Anterior cingulate cortex (tissue), 58 donors: ENCODE measurements around the gene HOXB7.

Source experiments
- DNase-seq, 58 donors: peaks; one replicate each; lab custom pipeline; 2025; lab: John Stamatoyannopoulos, UW

HOXB7 gene

DNA sequence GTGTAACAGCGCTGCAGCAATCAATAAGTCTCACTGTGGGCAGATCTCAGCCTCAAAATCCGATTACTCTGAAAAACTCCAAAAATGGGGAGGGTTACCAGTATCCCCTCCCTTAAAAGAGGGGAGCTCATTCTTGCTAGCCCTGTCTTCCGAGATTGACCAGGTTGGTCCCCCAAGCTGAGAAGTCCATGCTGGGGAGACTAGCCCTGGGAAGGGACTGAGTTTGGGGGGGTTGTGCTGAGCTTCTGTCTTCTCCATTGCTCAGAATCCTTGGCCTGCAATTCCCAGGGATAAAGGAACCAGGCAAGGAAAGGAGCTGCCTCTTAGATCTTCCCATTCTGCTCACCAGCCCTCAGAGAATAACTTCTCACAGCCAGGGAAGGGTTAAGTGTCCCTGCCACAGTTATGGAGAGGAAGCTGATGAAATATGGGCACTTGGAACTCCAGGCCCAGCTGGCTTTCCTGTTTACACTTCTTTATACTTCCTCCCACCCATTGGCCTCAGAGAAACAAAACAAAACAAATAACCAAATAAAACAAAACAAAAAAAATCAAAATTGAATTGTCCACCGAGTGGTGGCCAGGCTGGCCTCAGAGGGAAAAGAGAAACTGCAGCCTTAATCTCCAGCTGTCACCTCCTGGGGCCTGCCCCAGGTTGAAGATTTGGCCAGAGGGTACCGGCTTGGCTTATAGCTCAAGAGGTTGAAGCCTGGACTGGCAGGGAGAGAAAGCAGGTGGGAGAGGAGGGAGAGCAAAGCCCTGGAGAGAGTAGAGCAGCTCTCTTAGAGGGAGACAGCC is 23.3 kb downstream of the HOXB7 start:
- DNase-seq = no peak

DNA sequence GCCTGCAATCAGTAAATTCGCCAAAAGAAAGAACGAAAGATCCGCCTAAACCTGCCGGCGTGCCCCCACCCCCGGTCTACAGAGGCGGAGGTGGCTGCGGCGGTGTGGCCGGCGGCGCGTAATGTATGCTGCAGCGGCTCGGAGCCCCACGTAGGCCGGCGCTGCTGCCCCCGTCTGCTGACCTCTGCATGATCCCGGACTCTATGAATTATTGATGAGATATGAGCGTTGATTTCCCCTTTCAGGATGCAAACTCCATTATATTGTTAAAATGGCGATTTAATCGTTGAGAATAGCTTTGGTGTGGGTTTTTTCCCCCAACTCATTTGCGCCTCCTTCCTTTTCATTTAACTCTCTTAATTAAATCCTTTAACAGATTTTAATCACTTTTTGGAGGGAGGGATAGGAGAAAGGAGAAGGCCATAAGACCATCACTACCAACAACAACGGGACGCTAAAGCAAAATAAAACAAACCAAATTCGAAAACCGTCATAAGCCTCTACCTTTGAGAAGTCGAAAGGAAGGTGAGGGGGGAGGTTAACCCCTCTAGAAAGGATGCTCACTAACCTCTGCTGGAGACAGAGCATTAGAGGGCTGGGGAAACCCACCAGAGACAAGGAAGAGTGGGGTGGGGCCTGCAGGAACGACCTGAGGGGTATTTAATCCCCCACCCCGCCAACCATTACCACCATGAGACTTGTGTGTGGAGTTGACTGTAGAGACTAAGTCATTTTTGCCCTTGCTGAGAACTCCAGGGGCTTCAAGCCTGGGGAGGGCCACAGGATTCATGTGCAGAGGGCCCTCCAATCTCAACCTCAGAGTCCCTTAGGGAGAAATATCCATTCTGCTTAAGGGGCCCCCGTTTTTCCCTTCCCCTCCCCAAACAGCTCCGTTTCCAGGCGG is 24.2 kb downstream of the HOXB7 start:
- DNase-seq = no peak

DNA sequence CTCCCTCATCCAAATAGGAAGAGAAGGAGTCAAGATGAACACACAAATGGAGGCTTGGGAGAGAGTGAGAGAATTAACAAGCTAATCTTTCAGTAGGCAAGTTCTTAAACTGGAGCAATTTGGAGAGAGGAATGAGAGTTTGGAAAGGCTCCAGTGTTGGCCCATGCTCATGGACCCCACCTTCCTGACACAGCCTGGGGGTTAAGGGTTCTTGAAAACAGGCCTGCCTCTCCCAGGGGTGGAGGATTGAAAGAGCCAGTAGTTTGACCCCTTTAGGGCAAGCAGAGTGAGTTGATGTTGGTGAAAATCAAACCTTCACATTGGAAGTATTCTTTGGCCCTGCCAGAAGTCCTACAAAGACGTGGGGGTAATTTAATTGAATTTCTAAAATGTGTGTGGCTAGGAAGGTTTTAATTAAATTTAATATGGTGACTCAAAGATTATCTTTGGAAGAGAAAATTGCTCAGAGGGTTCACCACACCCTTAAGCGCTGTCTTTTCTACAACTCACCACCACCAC is 26.5 kb downstream of the HOXB7 start:
- DNase-seq = no peak

DNA sequence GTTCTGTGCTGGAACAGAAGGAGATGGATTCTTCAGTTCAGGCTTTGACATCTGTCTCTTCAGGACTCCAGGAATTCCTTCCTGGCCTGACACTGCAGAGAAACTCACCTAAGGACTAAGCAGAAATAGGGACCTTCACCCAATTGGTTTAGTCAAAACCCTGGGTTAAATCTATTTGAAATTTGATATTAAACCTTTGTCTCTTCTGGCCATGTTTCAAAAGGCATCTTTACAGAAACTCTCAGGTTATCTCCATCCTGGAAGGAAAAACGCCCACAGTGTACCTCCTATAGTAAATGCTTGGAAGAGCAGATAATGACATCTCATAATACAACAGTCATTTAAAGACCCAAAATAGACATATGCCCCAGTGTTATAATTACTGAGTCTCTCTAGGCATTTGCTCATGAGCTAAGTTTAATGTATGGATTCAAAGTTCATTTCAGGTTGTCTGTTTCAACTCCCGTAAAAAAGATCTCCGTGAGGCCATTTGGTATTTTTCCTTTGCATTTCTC is 27.1 kb downstream of the HOXB7 start:
- no peak for DNase-seq

DNA sequence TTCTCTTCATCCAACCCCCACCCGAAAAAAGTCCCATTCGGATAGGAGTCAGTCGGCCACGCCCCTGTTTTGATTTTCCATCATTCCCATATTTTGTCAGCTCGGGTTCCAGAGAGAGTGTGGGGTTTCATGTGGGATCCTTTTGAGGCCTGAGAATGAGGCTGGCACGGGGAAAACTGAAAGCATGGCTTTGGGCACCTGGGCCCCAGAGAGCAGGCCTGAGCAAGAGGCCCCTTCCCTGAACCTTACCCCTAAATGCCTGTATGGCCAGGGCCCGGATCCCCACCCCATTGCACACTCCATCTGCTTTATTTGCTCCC is 28.1 kb downstream of the HOXB7 start:
- no peak for DNase-seq

DNA sequence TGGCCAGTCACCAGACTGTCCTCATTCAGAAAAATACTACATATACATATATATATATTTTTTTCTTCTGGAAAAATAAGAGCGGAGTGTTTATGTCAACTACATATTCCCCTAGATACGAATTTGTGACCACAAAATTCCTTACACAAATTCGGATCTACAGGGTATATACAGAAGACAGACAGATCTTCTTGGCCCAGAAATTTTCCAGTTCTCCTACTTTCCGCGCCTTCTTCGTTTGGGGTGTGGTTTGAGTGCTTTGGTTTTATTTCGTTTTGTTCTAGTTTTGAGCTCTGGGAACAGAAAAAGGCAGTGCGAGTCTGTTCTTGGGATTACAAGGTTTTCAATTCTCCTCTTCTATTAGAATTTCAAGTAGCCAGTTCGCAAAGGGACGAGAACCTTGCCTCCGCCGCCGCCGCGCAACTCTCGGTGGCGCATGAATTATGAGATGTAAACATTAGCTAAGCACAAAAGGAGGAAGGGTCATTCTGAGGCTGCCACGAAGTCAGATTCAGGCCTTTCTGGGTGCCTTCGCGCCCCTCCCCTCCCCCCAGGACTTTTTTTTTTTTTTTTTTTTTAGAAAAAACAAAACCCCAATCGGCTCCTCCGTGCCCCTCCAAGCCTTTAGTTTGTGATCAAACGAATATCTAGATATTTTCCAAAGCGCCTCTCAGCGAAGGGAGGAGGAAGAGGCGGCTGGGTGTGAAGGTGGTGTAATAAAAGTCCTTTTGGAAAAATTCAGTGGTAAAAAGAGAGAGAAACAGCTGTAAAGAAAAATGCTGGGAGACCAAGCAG is 30.9 kb downstream of the HOXB7 start:
- DNase-seq = no peak

DNA sequence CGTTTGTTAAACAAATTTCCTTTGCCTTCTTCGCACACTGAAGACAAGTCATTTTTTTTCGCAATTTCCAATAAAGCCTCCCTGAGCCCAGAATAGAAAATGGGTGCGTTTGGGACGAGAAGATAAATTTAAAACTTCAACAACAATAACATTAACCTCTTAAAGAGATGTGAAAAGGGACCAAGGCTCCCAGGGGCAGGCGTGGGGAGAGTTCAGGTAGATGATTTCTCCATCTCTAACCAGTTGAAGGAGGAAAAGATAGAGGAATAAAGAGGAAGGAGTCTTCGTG is 31.4 kb downstream of the HOXB7 start:
- no peak for DNase-seq

DNA sequence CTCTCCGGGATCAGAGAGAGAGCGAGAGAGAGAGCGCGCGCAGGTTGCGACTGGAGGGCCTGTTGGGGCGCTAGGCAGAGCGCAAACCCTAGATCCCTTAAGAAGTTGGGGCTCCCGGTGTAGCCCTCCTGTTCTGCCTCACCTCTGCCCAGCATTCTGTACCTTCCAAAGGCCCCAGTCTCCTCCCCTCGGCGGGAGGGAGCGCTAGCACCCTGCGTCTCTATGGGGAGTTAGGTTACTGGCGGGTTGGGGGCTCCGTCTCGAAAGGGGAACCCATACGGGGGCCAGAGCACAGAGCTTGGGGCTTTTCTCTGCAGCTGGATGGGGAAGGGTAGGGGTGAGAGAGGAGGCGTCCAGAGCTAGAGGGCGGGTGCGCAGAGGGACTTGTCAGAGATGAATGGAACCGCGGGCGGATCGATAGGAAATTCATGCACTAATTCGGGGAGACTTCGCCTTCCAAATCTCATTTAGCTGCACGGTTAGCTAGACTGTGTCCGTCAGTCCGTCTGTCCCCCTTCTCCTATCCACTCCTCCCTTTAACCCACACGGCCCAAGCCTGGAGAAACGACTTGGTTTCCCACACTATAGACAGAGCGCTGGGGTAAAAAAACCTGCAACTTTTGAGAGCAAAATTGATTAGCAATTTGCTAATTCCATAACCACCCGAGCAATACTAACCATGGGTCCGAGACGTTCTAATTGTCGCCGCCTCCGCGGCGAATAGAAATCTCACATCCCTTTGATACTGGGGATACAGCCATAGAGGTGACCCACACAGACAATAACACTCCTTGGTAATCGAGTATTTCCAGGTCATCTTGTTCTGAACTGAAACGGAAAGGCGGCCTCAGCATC is 32.0 kb downstream of the HOXB7 start:
- no peak for DNase-seq

DNA sequence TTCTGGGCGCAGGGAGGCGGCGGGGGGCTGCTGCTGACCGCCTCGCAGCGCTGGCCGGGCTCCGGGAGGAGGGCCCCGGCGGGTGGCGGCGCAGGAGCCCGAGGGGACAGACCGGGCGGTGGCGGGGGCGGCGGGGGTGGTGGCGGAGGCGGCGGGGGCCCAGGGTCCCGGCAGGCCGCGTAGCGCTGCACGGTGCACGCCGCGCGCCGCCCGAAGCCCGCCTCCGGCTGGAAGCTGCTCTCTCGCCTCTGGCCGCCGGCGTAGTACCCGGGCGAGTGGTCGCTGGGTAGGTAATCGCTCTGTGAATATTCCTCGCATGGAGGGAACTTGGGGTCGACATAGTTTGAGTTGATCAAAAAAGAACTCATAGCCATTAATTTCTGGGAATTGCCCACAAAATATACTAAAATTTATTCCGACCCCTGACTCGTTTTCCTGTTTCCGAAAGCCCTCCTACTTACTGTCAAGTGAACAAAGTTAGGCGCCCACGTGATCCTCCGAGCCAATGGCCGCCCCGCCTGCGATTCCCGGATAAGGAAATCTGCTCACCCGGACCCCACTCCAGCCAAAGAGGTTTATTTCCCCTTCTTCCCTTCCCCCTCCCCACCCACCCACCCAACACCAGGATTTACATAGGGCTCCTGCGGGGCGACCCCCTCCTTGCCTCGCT is 32.7 kb downstream of the HOXB7 start, which contains the start of gene HOXB4:
Gene HOXB4, minus strand, starts transcription at position 405 of the 670 bp plus-strand sequence. Its CDS starts 31 bp downstream, at position 374.
- peak in 1 of 58 donors; percentile 2 for DNase-seq

DNA sequence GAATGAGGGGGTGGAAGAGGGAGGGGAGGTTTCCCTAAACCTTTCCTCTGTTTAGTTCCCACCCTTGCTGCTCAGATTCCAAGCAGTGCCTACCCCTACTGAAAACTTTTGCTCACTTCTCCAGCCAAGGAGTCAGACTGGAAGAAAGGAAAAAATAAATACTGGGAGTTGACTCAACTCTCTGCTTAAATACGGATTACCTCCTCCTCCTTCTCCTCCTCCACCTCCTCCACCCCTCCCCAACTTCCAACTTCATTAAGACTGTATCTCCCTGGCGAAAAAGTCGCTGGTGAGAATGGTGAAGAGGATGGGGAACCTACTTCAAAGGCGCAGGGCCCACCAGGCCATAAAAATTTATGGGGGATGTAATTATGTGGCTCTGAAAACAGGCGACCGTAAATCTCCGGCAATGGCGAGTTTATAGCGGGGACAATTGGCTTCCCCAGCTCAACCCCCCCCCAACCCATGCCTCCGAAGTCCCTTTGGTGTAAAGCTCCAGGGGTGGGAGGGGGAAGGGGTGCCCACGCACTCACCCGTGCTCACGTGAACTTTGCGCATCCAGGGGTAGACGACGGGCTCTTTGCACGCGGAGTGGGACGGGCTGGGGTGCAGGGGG is 33.4 kb downstream of the HOXB7 start:
- no peak for DNase-seq

DNA sequence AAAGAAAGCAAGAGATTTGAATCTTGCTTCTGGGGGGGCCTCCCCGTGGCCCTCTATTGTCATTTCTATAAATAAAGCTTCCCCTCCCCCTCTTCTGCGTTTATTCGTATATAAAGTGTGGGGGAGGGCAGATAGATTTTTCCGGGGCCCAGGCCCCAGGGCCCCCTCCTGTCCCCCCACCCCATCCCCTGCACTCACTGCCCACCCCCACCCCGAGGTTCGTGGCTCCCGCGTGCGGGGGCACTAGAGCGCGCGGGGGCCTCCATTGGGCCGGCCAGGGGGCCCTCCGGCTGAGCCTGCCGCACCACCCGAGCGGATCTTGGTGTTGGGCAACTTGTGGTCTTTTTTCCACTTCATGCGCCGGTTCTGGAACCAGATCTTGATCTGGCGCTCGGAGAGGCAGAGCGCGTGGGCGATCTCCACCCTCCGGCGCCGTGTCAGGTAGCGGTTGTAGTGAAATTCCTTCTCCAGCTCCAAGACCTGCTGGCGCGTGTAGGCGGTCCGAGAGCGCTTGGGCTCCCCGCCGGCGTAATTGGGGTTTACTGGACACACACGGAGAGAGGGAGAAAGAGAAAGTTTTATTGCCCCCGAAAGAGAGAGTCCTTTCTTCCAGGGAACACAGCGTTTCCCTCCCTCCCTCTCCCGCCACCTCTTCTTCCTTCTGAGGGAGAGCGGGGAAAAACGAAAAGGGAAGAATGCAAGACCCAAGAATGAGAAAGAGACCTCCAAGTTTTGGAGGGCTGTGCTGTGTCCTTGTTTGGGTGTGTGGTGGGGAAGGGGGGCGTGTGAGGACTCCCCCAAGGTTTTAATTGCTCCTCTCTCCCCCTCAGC is 34.1 kb downstream of the HOXB7 start:
- DNase-seq = no peak

DNA sequence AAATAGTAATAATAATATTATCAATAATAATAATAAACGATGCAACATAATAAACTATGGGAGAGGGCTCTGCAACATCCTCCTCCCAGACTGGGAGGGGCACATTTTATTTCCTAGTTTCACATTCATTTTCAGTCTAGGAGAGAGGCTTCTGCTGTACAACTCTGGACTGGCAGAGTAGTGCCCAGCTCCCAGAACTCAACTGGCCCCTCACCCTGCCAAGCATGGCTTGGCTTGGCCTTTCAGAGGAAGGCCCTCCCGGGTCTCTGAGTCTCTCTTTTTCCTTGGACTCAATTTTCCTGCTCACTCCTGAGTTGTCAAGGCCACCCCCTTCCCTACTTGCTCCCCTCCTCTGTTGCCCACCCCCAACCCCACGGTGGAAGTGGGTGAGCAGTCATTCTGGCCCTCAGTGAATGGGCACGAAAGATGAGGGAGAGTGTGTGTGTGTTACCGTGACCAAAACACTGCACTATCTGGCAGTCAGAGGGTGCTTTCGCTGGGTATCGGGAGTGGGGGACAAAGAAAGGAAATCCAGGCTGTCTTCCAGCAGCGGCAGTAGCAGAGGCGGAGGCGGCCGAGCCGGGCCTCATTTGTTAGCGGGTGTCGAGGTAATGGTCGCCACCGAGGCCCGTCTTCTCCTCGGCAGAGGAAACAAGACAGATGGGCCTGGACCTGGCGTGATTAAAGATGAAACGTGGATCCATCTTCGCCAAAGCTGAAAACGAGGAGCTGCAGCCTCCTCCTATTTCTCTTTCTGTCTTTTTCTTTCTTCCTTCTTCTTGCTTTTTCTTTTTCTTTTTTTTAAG is 34.9 kb downstream of the HOXB7 start:
- DNase-seq = no peak

DNA sequence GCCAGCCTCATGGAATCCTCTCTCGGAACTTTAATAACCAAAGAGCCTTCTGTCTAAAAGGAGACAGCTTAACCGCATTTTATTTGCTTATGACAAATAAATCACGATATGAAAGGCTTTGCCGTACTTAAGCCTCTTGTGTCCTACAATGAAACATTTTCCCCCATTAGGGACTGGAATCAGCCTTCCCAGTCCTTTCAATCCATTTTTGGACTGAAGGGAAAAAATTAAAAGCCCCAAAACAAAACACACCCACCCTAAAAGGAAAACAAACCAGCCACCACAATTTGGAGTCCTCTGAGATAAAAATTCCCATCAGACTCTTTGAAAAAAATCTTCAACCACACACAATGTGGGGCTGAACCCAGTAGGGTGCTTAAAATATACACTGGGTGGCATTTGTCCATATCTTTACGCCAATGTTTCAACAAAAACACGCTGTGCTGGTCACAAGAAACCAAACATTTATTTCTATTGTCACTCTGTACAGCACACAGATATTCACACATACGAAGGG is 35.7 kb downstream of the HOXB7 start:
- no peak for DNase-seq

DNA sequence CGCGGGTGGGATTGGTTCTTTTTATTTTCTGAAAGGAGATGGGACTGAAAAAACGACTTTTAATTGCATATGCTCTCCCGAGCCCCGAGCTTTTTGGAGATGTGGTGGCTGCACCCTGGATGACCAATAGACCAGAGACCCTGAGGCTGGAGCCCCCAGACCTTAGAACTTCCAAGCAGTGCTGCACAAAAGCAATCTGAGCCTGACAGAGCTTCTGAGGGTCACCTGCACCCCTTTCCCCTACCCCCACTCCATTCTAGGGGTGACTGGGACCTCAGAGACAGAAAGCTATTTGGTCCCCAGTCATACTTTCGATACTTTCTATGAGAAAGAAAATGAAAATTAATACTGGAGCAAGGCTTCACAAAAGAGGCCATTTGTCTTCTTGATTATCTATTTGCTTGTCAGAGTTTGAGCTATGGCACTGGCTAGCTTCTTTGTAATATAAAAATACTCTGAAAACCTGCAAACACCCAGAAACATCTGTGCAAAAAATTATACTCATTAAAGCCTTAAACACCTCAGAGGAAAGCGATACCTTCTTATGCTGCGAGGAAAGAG is 36.2 kb downstream of the HOXB7 start:
- no peak for DNase-seq

DNA sequence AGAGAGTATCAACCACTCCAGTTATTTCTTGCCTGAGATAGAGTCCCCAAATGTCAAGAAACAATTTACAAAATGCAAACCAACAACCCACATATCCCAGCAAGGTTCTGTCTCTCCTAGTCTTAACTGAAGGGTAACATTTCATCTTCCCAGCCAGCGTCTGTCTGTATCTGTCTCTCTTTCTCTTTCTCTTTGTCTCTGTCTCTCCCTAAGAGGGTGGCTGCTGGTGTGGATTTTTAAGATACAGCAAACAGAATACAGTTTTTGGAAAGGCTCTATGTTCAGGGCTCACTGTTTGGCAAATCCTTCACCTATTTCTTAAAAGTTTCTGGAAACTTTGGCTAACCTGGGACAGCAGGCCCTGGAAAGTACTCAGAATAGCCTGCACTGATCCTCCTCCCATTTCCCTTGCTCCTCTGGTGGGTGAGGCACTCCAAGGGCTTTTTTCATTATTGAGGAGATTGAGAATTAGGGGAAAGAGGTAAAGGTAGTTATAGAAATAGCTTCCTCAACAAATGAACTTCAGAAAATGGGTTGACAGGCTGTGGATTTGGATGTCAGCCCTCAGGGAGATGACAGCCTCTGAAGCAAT is 38.9 kb downstream of the HOXB7 start:
- DNase-seq = no peak
